GM21737 (cell line): Measurements from ENCODE around the gene ZFR2.

ENCODE experiments used
- ATAC-seq: cut with Tn5 transposase; IDR thresholded peaks from one replicate; pipeline ENCODE4 v1.9.1; 2021; ENCODE audit warnings: mild to moderate bottlenecking, moderate library complexity; ENCODE audit not compliant: unreplicated experiment

ZFR2 gene

DNA sequence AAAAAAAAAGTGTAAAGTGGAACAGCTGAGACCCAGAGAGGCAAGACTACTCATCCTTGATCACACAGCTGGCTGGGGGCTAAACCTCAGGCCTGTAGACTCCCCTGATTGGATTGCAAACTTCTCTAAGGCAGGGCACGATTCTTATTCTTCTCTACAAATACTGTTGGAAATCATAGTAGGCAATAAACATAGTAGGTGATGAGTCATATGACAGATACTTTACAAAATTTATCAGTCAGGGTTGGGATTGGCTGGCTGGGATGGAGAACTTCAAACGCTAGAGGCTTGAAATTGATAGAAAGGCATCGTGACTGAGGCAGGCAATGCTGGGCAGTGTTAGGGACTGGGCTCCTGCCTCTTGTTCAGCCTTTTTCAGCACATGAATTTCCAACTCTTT is 76.7 kb downstream of the ZFR2 start:
- no peak for ATAC-seq

DNA sequence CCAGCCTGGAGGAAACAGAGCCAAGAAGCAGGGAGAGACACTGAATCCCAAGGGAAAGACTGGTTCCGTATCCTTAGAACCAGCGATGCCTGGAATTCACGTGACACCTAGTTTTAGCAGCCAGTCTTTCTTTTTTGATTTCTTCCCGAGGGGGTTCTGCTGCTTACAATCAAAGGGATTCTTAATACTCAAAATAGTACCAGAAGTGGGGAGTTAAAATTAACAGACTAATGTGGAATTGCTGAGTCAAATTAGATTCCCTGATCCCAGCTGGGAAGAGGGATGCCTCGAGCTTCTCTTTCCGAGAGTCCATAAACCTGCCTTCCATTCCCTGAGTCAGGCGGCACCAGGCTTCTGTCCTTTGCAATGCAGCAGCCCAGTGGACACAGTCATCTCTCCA is 77.9 kb downstream of the ZFR2 start:
- no peak for ATAC-seq

DNA sequence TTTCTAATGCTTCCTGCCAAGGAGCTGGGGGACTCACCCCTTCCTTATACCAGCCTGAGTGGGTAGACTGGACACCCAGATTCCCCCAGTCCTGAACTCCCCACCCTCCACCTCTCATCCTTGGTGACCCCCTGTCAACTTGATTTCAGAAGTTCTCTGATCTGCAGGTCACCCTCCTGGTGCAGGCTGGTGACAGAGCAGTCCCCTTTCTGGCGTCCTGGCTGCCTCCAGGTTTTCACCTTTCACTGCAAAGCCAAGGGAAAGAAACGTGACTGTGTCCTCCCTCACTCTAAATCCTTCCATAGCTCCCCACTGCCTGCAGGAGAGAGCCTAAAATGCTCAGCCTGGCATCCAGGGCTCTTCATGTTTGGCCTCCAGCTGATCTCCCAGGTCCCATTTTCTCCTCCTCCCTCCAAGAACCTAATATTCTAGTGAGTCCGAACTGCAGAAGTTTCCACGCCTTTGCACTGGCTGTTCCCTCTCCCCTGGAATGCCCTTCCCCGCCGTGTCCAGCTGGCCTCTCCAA is 78.6 kb downstream of the ZFR2 start:
- no peak for ATAC-seq

DNA sequence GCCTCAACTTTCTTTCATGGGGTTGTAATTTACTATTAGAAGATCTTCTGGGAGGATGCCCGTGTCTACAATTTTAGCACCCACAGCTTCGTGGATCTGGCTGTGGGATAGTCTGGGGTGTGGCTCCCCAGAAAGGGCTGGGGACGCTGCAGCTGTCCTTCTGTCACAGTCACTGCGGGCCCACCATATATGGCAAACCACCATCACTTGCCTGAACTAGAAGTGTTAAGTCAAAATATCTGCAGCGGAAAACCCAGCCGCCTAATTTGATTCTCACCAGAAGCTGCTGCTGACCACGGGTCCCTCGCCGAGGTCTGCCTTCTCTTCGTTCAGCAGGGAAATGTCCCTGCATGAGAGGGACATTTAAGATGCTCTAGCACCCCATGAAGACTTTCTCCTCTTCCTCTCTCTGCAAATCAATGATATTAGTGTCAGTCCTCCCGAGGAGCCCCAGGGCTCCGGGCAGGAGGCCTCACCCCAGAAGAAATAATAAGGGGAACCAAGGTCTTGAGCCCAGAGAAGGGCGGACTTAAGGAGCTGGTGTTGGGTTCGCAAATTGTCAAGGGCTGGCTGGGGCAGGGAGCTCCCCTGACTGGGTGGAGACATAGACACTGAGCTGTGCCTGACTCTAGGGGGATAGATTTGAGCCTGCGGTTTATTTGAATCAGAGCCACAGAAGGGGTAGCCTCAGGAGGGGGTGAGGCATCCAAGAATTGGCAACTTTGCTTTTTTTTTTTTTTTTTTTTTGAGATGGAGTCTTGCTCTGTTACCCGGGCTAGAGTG is 79.7 kb downstream of the ZFR2 start:
- ATAC-seq, result no peak

DNA sequence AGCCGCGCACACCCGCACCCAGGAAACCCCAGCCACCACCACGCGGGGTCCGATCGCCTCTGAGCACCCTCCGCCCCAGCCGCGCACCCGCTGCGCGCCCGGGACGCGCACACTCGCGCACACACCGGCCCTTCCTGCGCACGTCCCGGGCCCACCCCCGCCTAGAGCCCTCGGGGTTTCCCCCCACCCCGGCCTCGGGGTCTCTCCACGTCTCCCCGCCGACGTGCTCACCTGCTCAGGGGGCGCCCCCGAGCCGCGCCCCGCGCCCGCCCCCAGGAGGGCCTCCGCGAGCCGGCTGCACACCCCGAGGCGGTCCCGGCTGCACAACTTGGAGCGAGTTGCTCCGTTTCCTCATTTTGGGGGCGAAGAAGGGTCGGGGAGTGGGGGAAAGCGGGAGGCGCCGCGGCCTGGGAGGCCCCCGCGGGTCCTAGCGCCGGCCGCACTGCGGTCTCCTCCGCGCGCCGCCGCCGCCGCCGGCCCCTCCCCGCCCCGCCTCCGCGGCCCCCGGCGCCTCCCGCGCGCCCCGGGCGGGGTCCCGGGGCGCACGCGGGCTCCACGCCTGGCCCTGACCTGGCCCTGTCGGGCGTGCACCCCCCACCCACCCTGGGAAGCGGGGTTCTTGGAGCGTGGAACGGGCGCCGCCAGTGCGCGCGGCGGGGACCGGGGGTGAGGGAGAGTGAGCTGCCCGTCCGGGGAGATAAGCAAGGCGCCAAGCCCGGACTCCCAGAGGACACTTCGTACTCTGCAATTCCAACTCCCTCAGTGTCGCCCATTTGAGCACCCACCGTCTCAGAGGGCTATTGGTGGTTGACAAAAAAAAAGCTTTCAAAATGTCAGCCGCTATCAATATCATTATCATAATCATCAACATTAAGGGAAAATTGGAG is 82.7 kb downstream of the ZFR2 start, which contains the start of gene MATK:
TSS of gene MATK (minus strand) at position 444 of the 887 bp plus-strand sequence. CDS start 1,246 bp downstream, outside the sequence.
- no peak for ATAC-seq

DNA sequence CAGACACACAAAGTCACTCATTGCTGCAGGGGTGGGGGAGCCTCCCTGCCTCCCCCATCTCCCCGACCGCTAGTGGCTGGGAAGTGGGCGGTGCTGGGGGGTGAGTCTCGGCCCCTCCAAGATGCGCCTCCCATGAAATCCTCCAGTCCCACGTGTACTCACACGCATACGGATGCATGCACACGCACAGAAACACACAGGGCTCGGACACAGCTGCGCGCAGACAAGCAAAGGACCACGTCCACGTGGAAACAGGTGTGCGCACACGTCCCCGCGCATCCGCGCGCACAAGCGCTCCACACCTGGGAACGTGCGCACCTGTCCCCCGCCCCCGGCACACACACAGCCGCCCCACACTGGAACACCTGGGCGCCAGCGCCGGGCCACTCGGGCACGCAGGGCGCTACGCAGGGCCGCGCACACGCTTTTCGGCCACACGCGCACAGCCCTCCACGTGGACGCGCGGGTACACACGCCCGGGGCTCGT is 83.3 kb downstream of the ZFR2 start:
- ATAC-seq, result no peak

DNA sequence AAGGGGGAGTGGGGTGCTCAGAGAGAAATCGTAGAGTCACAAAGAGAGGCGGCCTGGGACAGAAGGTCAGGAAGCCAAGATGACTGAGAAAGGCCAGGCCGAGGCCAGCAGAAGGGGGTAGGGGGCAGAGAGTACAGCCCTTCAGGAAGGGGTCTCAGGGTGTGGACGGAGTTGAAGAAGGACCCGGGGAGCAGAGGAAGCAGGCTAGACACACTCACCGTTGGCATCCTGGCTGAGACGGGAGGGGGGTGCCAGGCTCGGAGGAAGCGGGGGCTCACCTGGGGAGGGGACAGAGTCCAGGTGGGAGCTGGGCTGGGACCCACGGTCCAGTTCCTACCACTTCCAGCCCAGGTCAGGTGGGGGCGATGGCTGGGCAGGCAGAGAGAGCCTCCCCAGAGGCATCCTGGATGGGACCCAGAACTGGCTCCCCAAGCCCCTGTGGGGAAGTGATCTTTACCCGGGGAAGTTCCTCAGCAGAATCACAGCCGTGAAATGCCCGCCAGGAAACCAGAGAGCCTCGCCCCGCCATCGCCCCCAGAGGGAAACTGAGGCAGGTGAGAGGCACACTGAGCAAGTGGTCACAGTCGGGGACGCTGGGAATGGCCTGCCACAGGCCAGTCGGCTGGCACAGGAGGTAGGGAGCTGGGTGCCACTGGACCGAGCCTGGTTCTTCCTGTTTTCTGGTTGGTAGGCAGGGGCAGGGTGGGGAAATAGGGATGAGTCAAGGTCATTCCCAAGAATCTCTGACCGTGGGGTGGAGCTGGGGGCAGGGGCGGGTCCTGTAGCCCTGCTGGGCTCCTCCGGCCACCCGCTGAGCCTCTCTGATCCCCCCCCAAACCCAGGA is 84.0 kb downstream of the ZFR2 start:
- ATAC-seq, result no peak

DNA sequence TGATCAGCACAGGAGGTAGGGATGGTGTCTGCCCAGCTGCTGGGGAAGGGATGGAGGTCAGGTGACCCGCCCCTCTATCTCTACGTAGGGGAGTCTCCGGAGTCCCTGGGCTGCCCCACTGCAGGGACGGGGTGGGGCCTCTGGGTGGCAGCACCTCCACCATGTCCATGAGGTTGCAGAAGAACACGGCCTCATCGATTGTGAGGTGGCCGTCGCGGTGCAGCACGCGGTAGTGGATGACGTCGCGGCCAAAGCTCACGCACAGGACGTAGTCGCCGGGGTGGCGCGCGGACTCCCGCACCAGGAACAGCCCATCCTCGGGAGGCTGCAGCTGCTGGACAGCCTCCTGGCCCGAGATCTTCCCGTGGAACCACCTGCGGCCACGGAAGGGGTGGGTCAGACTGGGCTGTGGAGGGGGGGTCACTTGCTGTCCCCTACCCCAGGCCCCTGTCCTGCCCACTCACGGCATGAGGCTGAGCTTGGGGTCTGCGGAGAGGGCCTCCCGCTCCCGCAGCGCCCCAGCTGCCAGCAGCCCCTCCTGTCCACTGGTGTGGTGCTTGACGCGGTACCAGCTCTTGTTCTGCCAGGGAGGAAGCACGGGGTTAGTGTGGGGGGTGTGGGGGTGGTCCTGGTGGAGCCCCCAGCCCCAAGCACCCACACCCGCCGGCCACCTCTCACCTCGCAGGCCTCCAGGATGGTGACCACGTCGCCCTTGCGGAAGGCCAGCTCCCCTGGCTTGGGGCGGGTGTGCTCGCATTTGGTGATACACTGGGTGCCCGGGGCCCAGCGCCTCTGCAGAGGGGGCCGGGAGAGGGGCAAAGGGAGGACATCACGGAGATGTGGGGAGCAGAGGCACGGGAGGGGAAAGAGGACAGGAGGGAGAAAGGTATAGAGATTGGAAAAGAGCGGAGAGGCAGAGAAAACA is 84.9 kb downstream of the ZFR2 start:
- no peak for ATAC-seq

DNA sequence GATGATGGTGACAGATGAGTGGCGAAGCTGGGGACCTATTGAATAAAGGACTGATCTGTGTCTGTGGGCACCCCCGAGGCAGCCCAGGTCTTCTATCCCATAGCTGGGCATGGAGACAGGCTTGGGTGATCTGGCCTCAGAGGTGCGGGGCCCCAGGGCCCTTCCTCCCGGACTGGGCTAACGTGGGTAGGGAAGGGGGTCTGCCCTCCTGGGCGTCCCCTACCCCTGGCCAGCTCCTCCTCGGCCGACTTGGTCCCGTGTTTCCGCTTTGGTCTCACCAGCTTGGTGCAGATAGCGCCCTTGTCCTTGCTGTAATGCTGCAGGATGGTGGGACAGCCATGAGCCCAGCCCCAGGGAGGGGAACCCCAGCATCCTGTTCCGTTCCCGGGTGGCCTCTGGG is 85.9 kb downstream of the ZFR2 start:
- ATAC-seq, result no peak

DNA sequence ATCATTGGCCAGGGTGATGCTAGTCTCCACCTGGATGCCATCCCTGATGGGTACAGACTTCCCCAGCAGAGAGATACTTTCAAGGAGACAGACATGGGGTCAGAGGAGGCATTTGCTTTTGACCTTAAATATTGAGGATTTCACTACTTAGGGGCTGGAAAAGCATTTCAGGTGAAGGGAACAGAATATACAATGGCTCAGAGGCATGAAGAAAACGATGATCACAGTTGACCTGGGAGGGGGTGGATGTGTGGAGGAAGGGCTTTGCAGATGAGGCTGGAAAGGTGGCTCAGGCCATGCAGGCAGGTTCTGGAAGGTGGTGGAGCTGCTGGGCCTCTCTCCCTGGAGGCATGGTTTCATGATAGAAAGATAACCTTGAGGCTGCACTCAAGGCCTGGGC is 86.5 kb downstream of the ZFR2 start:
- ATAC-seq, result no peak

DNA sequence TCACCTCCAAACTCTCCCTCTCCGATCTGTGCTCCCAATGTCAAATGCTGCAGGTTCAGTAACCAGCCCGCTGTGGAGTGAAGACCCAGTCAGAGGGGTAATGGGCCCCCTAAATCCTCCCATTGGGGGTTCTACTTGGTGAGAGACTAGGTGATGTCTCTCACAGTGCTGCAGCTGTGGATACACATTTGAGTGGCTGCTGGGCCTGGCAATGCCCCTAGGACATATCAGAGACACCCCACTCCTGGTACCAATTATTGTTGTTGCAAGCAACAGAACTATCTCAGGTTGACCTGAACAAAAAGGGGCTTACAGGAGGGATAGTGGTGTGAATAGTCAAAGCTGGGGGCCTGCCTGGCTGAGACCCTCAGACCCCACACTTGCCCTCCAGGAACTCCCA is 87.2 kb downstream of the ZFR2 start:
- no peak for ATAC-seq

DNA sequence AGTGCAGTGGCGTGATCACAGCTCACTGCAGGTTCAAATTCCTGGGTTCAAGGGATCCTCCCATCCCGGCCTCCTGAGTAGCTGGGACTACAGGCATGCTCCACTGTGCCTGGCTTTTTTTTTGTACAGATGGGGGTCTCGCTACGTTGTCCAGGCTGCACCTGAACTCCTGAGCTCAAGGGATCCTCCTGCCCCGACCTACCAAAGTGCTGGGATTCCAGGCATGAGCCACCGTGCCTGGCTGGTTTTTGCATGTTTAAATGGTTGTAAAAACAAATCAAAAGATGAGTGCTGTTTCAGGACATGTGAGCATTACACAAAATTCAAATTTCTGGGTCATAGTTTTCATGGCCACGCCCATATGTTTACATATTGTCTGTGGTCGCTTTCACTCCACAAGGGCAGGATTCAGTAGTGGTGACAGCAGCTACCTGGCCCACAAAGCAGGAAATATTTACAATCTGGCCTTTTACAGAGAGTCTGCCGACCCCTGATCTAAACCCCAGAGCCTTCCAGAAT is 88.0 kb downstream of the ZFR2 start:
- no peak for ATAC-seq

DNA sequence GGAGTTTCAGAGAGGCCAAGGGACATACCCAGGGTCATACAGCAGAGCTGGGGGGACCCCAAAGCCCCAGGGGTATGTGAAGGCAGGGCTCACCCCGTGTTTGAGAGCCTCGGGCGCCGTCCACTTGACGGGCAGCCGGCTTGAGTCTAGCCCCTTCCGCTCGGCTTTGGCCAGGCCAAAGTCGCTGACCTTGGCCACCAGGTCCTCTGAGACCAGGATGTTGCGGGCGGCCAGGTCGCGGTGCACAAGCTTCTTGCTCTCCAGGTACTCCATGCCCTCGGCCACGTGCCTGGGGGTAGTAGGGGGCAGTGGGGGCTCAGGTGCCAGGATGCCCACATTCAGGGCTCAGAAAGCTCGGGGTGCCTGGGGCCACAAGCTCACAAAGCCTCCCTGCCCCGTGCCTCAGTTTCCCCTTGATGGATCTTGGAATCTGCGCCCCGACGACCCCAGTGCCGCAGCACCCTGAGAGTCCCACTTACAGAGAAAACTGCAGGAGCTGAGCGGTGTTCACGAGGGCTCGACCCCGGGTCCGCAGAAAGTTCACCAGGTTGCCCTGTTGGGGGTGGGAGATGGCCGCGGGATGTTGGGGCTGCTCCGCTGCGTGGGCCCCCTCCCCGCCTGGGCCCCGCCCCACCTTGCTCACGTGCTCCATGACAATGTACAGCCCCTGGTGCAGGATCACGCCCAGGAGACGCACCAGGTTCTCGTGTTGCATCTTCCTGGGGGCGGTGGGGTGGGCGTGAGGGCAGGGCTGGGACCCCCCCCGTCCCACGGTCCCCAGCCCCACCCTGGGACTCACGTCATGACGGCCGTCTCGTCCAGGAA is 89.7 kb downstream of the ZFR2 start:
- ATAC-seq, result no peak

DNA sequence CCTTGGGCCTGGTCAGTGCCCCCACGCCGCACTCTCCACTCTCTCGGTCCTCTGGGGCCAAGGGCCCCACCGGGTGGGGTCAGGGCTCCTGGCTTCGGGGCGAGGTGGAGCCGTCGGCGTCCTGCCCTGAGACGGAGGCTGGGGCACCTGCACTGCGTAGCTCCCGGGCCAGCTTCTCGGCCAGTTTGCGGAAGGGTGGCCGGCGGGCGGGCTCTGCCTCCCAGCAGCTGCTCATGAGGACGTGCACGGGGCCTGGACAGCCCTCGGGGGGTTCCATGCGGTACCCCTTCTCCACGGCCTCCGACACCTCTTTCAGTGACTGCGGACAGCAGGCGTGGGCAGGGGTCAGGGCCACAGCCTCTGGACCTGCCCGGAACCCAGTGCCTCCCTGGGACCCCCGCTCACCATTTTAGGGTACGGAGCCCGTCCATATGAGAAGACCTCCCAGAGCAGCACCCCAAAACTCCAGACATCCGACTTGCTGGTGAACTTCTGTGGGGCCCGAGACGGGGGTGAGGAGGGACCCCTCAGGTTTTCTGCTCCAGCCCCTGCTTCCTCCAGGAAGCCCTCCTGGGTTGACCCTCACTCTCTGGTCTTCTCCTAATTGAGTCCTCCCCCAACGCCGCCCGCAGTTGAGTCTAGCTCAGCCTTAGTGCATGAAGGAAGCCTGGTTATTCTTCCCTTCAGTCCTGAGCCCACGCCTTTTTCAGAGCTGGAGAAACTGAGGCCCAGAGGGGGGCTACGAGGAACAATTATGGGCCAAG is 90.6 kb downstream of the ZFR2 start:
- ATAC-seq, result no peak

DNA sequence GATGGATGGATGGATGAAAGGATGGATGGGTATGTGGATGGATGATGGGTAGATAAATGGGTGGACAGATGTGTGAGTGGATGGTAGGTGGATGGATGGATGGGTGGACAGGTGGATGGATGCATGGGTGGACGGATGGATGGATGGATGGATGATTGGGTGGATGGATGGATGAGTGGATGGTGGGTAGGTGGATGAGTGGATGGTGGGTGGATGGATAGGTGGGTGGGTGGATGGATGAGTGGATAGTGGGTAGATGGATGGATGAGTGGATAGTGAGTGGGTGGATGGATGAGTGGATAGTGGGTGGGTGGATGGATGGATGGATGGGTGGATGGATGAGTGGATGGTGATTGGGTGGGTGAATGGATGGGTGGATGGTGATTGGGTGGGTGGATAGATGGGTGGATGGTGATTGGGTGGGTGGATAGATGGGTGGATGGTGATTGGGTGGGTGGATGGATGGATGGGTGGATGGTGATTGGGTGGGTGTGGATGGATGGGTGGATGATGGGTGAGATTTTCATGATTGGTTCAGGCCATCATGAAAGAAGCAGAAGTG is 92.3 kb downstream of the ZFR2 start:
- ATAC-seq, result no peak

DNA sequence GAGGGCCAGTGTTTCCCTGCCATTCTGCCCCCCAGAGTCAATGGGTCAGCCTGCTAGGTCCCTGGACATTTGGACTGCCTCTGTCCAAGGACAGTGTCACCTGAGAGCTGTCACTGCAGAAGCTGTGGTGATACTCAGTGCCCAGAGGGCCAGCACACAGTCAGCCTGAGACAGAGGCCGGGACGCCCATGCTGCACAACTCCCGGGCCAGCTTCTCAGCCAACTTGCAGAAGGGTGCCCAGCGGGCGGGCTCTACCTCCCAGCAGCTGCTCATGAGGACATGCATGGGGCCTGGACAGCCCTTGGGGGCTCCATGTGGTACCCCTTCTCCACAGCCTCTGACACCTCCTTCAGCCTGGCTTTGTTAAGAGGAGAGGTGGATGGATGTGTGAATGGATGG is 93.0 kb downstream of the ZFR2 start:
- no peak for ATAC-seq

DNA sequence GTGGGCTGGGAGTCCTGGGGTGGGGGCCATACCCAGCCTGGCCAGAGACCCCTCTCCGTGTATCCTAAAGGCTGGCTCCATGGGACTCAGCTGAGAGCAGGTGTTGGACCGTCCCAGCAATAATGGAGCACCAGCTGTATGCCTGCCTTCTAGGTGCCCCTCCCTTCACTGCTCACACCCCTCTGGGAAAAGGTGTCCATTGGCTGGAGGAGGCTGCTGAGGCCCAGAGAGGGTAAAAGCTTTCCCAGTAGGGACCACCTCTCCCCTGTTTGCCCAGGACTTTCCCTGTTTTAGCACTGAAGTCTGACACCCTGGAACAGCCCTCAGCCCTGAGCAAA is 93.5 kb downstream of the ZFR2 start:
- ATAC-seq, result no peak
